Limb (tissue), 2 donors: ENCODE measurements around the gene ANXA5.

Source experiments
- DNase-seq, 2 donors: peaks; one replicate each; pipeline ENCODE4 v3.0.0-alpha.2; 2016; ENCODE audit errors: extremely low spot score in 2 of 2

ANXA5 gene

GRCh38 chr4:121642876-121643585, 53.7 kb downstream of the ANXA5 start:
- no peak for DNase-seq

- DNase-seq = peak in 1 of 2 donors; percentile 16
These were observed 54.5 kb downstream of the ANXA5 start for GRCh38 chr4:121642292-121642691.

- DNase-seq = no peak
These were observed 63.1 kb downstream of the ANXA5 start for GRCh38 chr4:121633653-121634052.

GRCh38 chr4:121632636-121633035, 64.1 kb downstream of the ANXA5 start:
- DNase-seq = no peak
